Peyer's patch (tissue), 4 donors: Measurements from ENCODE around the gene HDAC4. TPM values are rescaled to one million over a fixed set of nuclear protein-coding genes. Genes with fewer than 3 reads are reported as not detected.

Experiments
- DNase-seq, 3 donors: peaks; one replicate each; pipeline ENCODE4 v3.0.0-alpha.2; 2017 to 2019
- H3K27ac ChIP-seq, 4 donors: fragments of 200-600 bp; sonication (generic); one replicate each; pipeline ENCODE4 v1.5.1; 2016 to 2019
- H3K27me3 ChIP-seq, 2 donors: fragments of 200-600 bp; sonication (generic); one replicate each; pipeline ENCODE4 v1.5.1; 2019
- H3K36me3 ChIP-seq, 3 donors: fragments of 200-600 bp; sonication (generic); one replicate each; pipeline ENCODE4 v1.5.1; 2016 to 2019
- H3K4me1 ChIP-seq, 4 donors: fragments of 200-600 bp; sonication (generic); one replicate each; pipeline ENCODE4 v1.5.1; 2016 to 2019
- H3K4me3 ChIP-seq, 4 donors: fragments of 200-600 bp; sonication (generic); 1 replicate in 3 of 4; 2 replicates in 1 of 4; pipeline ENCODE4 v1.5.1; 2016 to 2019; ENCODE audit warnings: mild to moderate bottlenecking in 1 of 4
- H3K9me3 ChIP-seq, 4 donors: fragments of 200-600 bp; sonication (generic); one replicate each; pipeline ENCODE4 v1.5.1; 2016 to 2019; ENCODE audit warnings: mild to moderate bottlenecking in 1 of 4
- CTCF ChIP-seq, 6 experiments: fragments of 450-650 bp in 4 of 6; fragments of 200-600 bp in 2 of 6; sonication (generic) in 1 of 6; IDR thresholded peaks; one replicate each; pipeline ENCODE4 v1.5.1; 2017 to 2019; ENCODE audit warnings: antibody characterized with exemption in 6 of 6, mild to moderate bottlenecking in 3 of 6, moderate library complexity in 1 of 6
- POLR2A ChIP-seq, 2 donors: fragments of 450-650 bp; IDR thresholded peaks; one replicate each; pipeline ENCODE4 v1.5.1; 2017; ENCODE audit warnings: antibody characterized with exemption in 2 of 2, mild to moderate bottlenecking in 2 of 2, moderate library complexity in 2 of 2
- total RNA-seq, 4 donors: library from RNA; depleted of rRNA; stranded (reverse); fragments of >200 nt; gene quantifications; one replicate each; pipeline ENCODE4 v1.1.0, GENCODE V29; 2016

Gene HDAC4
- total RNA-seq, 4 donors from 2014 or later: 28.9 to 198 (median 102) TPM

- no peak overlapping the region for H3K4me3 ChIP-seq
- no peaks in the 10 kb centered on the region for H3K36me3 ChIP-seq
- peaks cover 0 to 17% (median 0%) of the 10 kb centered on the region in 4 donors for H3K4me1 ChIP-seq
- TF ChIP-seq CTCF (IDR thresholded peaks at IDR 0.05): no peak
- TF ChIP-seq POLR2A (IDR thresholded peaks at IDR 0.05): no peak
- peak in 1 of 3 donors; percentile 15 for DNase-seq
- peak overlapping the region in 2 of 4 donors; percentile 26 to 59 for H3K27ac ChIP-seq
- no peaks in the 10 kb centered on the region for H3K27me3 ChIP-seq
- H3K9me3 ChIP-seq: peaks cover 0 to 4% (median 0%) of the 10 kb centered on the region in 4 donors
Observed at GRCh38 chr2:239312741-239313667, 87.8 kb downstream of the HDAC4 start.

- DNase-seq: peak in 1 of 3 donors; percentile 7
- peaks cover 0 to 17% (median 0%) of the 10 kb centered on the region in 4 donors for H3K4me1 ChIP-seq
Observed at GRCh38 chr2:239312081-239312511, 88.7 kb downstream of the HDAC4 start.

GRCh38 chr2:239311132-239312040 is 89.4 kb downstream of the HDAC4 start:
- peak in 2 of 3 donors; percentile 15 to 51 for DNase-seq
- TF ChIP-seq POLR2A (IDR thresholded peaks at IDR 0.05) (no peak), CTCF (IDR thresholded peaks at IDR 0.05) (no peak)
- no peaks in the 10 kb centered on the region for H3K27me3 ChIP-seq
- peaks cover 0 to 17% (median 0%) of the 10 kb centered on the region in 4 donors for H3K4me1 ChIP-seq
- peak overlapping the region in 3 of 4 donors; percentile 17 to 80 (median 45) for H3K27ac ChIP-seq
- H3K36me3 ChIP-seq: no peaks in the 10 kb centered on the region
- no peak overlapping the region for H3K4me3 ChIP-seq
- peaks cover 0 to 4% (median 0%) of the 10 kb centered on the region in 4 donors for H3K9me3 ChIP-seq

More at GRCh38 chr2:239312081-239312511, 88.7 kb downstream of the HDAC4 start:
- H3K27ac ChIP-seq: peak overlapping the region in 1 of 4 donors; percentile 80
- H3K27me3 ChIP-seq: no peaks in the 10 kb centered on the region
- H3K36me3 ChIP-seq: no peaks in the 10 kb centered on the region
- TF ChIP-seq POLR2A (IDR thresholded peaks at IDR 0.05) (no peak), CTCF (IDR thresholded peaks at IDR 0.05) (no peak)
- peaks cover 0 to 4% (median 0%) of the 10 kb centered on the region in 4 donors for H3K9me3 ChIP-seq
- H3K4me3 ChIP-seq: no peak overlapping the region

GRCh38 chr2:239310401-239311061 is 90.3 kb downstream of the HDAC4 start:
- Histone ChIP-seq H3K27ac (peak overlapping the region in 3 of 4 donors; percentile 17 to 80 (median 68)), H3K36me3 (no peaks in the 10 kb centered on the region), H3K4me3 (no peak overlapping the region), H3K9me3 (peaks cover 0 to 3% (median 0%) of the 10 kb centered on the region in 4 donors), H3K27me3 (no peaks in the 10 kb centered on the region), H3K4me1 (peaks cover 0 to 17% (median 0%) of the 10 kb centered on the region in 4 donors)
- DNase-seq: peak in 2 of 3 donors; percentile 6 to 42
- no peak for TF ChIP-seq CTCF (IDR thresholded peaks at IDR 0.05)
- TF ChIP-seq POLR2A (IDR thresholded peaks at IDR 0.05): no peak
